Liver (tissue), 3 donors: ENCODE data around the gene RADIL.

Experiments used
- ATF3 ChIP-seq: IDR thresholded peaks from 2 replicates; pipeline ENCODE4 v1.6.1; 2016; ENCODE audit warnings: antibody characterized with exemption
- CTCF ChIP-seq: fragments of 150-350 bp; IDR thresholded peaks from 2 replicates; pipeline ENCODE4 v1.5.1; 2017; ENCODE audit warnings: improper control_type of control experiment, low read depth, low read length; ENCODE audit not compliant: missing input control
- EGR1 ChIP-seq, 2 donors: IDR thresholded peaks; 2 replicates each; pipeline ENCODE4 v1.6.1; 2016 to 2018; ENCODE audit warnings: antibody characterized with exemption in 2 of 2, low read depth in 2 of 2
- GABPA ChIP-seq, 2 donors: IDR thresholded peaks in 1 of 2; conservative IDR thresholded peaks in 1 of 2; 2 replicates each; pipeline ENCODE4 v1.6.1; 2016; ENCODE audit warnings: antibody characterized with exemption in 2 of 2, mild to moderate bottlenecking in 1 of 2, moderate library complexity in 1 of 2
- HNF4A ChIP-seq, 2 donors: conservative IDR thresholded peaks; 2 replicates each; pipeline ENCODE4 v1.6.1; 2016; ENCODE audit warnings: antibody characterized with exemption in 2 of 2, mild to moderate bottlenecking in 2 of 2
- HNF4G ChIP-seq: IDR thresholded peaks from 2 replicates; pipeline ENCODE4 v1.6.1; 2016; ENCODE audit warnings: antibody characterized with exemption
- JUND ChIP-seq, 2 donors: IDR thresholded peaks; 2 replicates each; pipeline ENCODE4 v1.6.1; 2016; ENCODE audit warnings: antibody characterized with exemption in 2 of 2
- MAX ChIP-seq: IDR thresholded peaks from 2 replicates; pipeline ENCODE4 v1.6.1; 2016; ENCODE audit warnings: antibody characterized with exemption
- RAD21 ChIP-seq, 2 donors: IDR thresholded peaks; 2 replicates each; pipeline ENCODE4 v1.6.1; 2016; ENCODE audit warnings: antibody characterized with exemption in 2 of 2, mild to moderate bottlenecking in 2 of 2
- REST ChIP-seq: IDR thresholded peaks from 2 replicates; pipeline ENCODE4 v1.6.1; 2016; ENCODE audit warnings: antibody characterized with exemption, mild to moderate bottlenecking
- RXRA ChIP-seq, 2 donors: IDR thresholded peaks; 2 replicates each; pipeline ENCODE4 v1.6.1; 2017 to 2018; ENCODE audit warnings: antibody characterized with exemption in 2 of 2, mild to moderate bottlenecking in 1 of 2
- TAF1 ChIP-seq: conservative IDR thresholded peaks from 2 replicates; pipeline ENCODE4 v1.6.1; 2016; ENCODE audit warnings: antibody characterized with exemption, mild to moderate bottlenecking
- YY1 ChIP-seq: IDR thresholded peaks from 2 replicates; pipeline ENCODE4 v1.6.1; 2016; ENCODE audit warnings: antibody characterized with exemption, mild to moderate bottlenecking
- ZBTB33 ChIP-seq: IDR thresholded peaks from 2 replicates; pipeline ENCODE4 v1.6.1; 2016; ENCODE audit warnings: antibody characterized with exemption
- donor health status: healthy.
- donor health status: healthy.

GRCh38 chr7:4889682-4890081 lies 6.2 kb upstream of the RADIL start:
- TF ChIP-seq CTCF = no peak
- TF ChIP-seq HNF4G = no peak
- no peak for TF ChIP-seq RAD21 (IDR thresholded peaks at IDR 0.05)
- no peak for TF ChIP-seq EGR1 (IDR thresholded peaks at IDR 0.05; ENCODE audit: low read depth in 2 of 2)
- no peak for TF ChIP-seq ZBTB33
- no peak for TF ChIP-seq ATF3
- no peak for TF ChIP-seq JUND (IDR thresholded peaks at IDR 0.05)
- TF ChIP-seq REST = no peak
- no peak for TF ChIP-seq GABPA (IDR thresholded peaks at IDR 0.05 in 1 of 2, conservative IDR thresholded peaks at IDR 0.05 in 1 of 2)
- TF ChIP-seq MAX = no peak
- TF ChIP-seq TAF1 = no peak
- TF ChIP-seq RXRA (IDR thresholded peaks at IDR 0.05) = no peak
- no peak for TF ChIP-seq HNF4A (conservative IDR thresholded peaks at IDR 0.05)
- TF ChIP-seq YY1 = no peak
